GM18499 (cell line): Measurements from ENCODE around the gene SORBS1.
A peak's percentile ranks its signal among the peaks of the same experiment; 100 is the strongest.

Experiments used
- ATAC-seq: cut with Tn5 transposase; IDR thresholded peaks from one replicate; pipeline ENCODE4 v1.9.1; 2021; ENCODE audit warnings: moderate number of reproducible peaks; ENCODE audit not compliant: insufficient read depth, unreplicated experiment

The SORBS1 gene

DNA sequence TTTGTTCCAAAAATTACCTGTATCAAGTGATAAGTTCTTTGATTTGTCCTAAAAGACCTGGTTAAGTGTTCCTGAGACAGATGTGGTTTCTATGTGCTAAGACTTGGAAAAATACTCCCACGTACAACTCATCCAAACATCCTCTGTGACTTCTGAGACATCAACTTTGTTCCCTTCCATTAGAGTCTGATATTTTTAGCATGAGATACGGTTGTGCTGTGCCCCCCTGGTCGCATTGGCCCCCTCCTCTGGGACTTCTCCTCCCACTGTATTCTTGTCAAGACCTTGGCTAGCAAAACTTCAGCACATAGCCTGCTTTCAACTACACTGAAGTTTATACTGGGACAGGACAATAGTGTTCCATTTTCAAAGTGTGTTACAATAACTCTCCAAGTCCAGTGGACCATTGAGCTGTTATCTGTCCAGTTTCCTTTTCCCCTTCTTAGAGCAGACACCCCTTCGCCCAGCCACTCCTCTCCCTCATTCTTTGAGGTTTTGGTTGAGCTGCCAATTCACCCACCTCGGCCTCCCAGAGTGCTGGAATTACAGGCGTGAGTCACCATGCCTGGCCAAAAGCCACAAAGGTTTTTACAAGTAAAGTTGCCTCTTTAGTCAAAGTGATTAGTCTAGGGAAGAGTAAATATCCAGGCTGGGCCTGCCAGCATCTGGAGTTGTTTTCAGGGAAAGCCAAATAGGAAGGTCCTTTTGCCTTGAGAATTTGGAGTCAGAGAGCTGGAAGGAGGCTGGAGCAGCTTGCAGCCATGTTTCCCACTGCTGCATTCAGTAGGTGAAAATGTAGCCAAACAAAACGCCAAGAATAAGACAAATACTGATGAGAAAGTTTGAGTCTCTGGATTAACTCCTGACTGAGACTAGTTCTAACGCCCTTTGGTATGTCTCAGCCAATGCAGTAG is 252.5 kb downstream of the SORBS1 start:
- no peak for ATAC-seq

GRCh38 chr10:95306851-95307250 is 254.3 kb downstream of the SORBS1 start:
- no peak for ATAC-seq

DNA sequence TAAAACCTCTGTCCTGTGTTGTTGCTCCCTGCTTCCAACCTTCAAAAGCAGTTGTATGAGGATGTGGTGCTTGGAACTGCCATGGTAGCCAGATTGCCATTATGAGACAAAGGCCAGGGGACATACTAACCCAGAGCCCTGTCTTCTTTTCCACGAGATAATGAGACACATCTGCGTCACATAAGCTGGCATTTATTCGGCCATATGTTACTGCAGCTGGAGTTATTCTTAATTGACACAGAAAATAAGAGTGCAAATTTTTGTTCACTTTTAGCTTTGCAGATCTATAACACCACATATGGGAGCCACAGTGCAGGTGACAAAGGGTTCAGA is 254.9 kb downstream of the SORBS1 start:
- no peak for ATAC-seq

DNA sequence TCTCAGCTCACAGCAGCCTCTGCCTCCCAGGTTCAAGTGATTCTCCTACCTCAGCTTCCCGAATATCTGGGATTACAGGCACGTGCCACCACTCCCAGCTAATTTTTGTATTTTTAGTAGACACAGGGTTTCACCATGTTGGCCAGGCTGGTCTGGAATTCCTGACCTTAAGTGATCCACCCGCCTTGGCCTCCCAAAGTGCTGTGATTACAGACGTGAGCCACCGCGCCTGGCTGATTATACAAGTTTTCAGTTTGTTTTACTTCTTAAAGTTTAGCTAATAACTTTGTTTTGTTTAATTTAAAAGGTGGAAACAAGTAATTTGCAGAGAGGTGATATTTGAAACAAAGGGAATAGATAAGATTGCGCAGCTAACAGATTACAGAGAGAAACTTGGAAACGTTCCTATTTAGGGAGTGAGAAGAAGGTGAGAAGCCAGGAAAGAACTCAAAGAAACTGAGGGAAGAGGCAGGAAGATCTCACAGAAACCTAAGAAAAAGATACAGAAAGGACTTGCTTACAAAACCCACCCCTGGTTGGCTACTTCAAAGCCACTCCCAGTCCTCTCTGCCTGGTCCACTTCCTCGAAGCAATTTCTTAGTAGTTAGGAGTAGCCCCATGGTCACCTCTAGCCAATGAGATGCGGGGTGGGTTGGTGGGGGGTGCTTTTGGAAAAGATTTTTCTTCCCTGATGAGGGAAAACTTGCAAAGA is 255.4 kb downstream of the SORBS1 start:
- no peak for ATAC-seq

GRCh38 chr10:95304976-95305375 is 256.2 kb downstream of the SORBS1 start:
- ATAC-seq, result no peak

DNA sequence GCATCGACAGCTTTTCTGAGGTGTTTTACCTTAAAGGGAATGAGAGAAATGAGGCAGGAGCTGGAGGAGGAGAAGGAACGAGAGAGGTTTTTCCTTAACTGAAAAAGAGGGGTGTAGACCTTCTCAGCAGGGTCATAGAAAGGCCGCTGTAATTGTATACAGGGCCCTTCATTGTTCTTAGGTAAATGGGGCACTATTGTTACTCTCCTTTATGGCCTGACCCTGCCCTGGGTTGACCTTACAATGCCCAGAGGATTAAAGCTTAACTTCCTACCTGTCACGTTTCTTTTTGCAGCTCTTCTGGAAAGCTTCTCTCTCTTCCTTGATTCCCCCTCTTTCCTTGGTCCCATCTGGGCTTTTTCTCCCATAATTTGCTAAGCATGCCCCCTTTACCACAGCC is 256.7 kb downstream of the SORBS1 start:
- ATAC-seq, result no peak

- no peak for ATAC-seq
Observed at GRCh38 chr10:95303950-95304349, 257.2 kb downstream of the SORBS1 start.

DNA sequence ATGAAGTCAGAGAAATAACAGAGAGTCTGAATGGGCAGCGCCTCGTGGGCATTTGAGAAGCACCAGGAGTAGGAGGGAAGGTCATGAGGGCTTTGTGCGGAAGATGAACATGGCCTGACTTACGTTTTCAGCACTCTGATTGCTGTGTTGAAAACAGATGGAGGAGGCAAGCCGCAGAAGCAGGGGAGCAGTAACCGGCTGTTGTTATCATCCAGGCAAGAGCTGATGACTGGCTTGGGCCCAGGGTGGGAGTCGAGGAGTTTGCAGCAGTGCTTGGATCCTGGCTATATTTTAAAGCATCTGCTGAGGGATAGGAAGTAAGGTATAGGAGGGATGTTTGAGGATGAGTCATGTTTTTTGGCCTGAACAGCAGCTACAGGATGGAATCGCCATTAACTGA is 257.6 kb downstream of the SORBS1 start:
- no peak for ATAC-seq

- ATAC-seq, result no peak
Observed at GRCh38 chr10:95300022-95300539, 261.1 kb downstream of the SORBS1 start.

GRCh38 chr10:95297402-95297801 is 263.8 kb downstream of the SORBS1 start:
- ATAC-seq, result no peak

DNA sequence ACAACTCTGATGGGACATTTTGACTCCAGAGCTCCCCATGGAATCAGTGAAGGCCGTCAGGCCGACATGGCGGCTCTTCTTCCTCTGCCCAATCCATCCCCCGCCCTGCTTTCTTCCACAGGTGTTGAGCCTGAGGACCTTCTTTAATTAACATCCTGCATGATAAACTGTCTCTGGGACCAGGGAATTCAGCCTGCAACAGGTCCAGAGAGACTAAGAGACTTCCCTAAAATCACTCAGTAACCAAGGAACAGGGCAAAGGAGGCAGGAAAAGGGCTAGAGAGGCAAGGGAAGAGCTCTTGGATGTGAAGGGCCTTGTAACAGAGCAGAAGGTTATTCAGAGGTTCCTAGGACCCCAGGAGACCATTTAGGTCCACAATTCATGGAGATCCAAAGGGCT is 264.4 kb downstream of the SORBS1 start:
- no peak for ATAC-seq

DNA sequence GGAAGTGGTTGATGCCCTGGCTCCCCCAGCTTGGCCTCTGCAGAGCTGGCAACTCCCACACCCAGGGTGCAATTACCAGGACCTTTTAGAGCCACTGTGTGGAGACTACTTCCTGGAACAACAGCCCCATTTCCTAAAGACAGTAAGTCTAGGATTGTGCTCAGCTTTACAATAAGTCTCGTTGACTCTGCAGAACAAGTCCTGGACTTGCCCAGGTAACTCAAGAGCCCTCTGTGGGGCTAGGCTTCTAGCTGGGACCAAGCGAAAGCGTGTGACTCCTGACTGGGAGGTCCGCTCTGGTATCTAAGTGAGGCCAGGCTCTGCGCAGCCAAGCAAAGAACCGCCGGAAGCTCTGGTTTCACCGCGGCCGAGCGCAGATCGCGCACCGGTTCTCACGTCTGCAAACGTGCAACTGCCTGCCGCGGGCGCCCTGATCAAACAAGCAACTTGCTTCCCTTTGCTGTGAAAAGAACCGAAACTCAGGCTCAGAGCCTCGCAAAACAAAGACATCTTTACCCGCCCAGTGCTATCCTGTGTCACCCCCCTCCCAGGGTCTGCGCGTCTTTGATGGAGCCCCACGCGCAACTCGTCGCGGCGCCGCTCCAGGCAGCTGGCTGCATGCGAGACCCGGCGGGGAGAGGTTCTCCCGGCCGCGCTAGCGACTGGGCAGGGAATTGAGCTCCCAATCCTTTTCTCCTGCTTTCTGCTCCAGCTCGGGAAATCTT is 266.0 kb downstream of the SORBS1 start:
- ATAC-seq, result peak; percentile 72

DNA sequence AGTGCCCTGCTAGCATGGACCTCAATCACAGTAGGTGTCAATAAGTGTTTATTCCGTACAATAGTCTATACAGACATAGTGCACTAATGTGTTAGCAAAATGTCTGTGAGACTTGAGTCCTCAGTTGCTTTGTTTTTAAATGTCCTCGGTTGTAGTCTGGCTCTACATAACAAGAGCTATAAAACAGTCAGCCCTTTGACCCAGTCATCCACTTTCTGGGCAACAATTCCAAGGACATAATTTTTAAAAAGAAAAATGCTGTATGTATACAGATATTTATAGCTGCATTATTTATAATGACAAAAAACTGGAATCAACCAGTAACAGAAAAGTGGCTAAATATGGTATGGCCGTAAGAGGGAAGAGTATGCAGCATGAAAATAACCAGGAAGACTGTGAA is 267.5 kb downstream of the SORBS1 start:
- no peak for ATAC-seq

DNA sequence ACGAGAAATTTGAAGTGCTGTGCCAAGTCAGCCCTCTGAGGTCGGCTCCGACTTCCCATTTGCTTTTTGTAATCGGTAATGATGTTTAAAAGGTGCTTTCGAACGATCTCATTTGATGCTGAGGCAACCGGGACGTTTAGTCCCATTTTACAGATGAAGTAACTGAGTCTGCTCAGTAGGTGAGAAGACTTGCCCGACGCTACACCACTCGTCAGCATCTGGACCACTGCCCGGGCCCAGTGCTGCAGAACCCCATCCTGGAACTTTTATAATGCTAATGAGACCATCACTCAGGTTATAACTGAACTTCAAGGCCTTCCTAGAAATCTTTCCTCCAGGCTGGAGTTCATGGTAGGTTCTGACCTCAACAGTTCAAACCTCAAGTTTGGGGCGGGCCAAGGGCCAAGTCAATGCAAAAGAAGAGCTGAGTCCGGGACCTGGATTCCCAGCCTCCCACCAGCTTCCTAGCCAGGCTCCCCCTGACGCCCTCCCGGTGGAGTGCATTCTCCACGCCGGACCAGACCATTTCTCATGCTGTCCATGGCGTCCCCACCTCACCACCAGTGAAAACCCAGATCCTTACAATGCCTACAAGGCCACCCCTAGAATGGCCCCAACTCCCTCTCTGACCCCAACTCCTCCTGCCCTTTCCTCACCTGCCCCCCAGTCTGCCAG is 269.7 kb downstream of the SORBS1 start:
- ATAC-seq, result no peak

DNA sequence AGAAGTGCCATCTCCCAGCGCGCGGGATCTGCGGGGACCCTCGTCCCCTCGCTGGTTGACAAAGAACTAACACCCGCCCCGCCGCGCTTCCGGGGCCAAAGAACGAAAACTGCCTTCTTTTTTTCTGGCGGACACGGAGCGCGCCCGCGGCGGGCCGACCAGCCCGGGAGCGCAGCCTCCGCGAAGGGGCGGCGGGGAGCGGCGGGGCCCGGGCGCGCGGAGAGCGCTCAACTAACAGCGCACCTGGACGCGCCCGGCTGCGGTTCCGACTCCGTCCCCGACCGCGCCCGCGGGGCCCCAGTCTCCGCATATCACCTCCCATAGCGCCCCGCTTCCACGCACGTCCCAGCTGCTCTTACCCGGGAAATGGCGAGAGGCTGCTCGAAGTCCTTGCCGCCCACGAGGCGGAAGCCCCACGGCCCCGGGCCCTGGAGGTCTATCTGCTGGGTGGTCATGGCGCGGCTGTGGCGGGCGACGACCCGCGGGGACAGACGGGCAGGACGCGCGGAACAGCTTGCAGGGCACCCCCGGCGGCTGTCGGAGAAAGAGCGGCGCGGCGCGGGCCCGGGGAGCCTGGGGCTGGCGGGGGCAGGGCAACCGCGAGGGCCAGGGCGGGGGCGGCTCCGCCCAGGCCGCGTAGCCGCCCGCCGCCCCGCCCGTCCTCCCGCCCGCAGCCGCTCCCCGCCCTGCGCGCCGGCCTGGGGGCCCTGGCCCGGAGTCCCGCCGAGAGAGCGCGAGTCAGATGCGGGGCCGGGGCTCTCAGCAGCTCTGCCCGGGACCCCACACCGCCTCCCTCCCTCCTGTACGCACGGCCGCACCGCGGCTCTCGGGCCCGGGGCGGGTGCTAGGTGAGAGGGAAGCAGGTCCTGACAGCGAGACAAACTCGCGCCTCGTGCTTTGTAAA is 270.5 kb downstream of the SORBS1 start, which contains the start of gene PDLIM1:
PDLIM1 (minus strand) TSS at position 543 of the 904 bp plus-strand sequence; CDS start at position 455, 88 bp downstream.
- no peak for ATAC-seq

GRCh38 chr10:95289921-95290421 is 271.2 kb downstream of the SORBS1 start:
- no peak for ATAC-seq

- ATAC-seq, result no peak
Observed at GRCh38 chr10:95289003-95289920, 271.9 kb downstream of the SORBS1 start.

DNA sequence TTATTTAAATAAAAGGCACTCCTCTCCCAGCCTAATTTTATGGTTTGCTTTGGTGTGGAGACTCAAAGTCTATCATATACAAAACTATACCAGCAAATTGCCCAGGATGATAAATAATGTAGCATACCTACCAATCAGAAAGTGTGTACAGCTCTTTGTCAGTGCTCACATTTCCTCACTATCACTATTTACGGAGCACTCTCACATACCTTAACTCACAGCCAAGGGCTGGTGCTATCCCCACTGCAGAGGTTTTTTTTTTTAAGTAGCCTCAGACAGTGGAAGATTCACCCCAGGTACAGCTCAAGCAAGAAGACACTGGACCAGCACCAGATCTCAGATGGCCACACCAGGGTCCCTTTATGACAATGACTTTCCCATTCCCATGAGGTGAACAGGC is 272.9 kb downstream of the SORBS1 start:
- no peak for ATAC-seq
